Endothelial cell of umbilical vein (primary cell): ENCODE results near the gene REEP3. TPM values are rescaled to one million over a fixed set of nuclear protein-coding genes. Genes with fewer than 3 reads are reported as not detected.

Source experiments
- BruUV-seq: library from RNA; stranded (reverse); fragments of 400-500 nt; replicated peaks from 2 replicates; lab custom pipeline; 2021; lab: Mats Ljungman, UMichigan
- CTCF ChIA-PET: fragments of 300-600, 350-600 bp; sonication (Branson Sonifier 250); formaldehyde crosslinking; loops from one replicate; lab custom pipeline; 2021; ENCODE audit warnings: antibody characterized with exemption, inconsistent platforms; lab: Charles Lee
- POLR2A ChIA-PET: fragments of 300-600, 350-600 bp; sonication (Branson Sonifier 250); formaldehyde crosslinking; loops from one replicate; lab custom pipeline; 2021; ENCODE audit warnings: antibody characterized with exemption, inconsistent platforms; lab: Charles Lee
- DNase-seq: peaks from one replicate; pipeline ENCODE4 v3.0.0-alpha.2; 2011; ENCODE audit warnings: low read depth, low spot score
- FAIRE-seq: peaks from 2 replicates; lab custom pipeline; 2011; peaks lifted over from hg19 to GRCh38; lab: Jason Lieb, UNC
- H2AFZ ChIP-seq: 2 replicates; pipeline ENCODE4 v1.6.0; 2012; ENCODE audit warnings: low read depth, low read length, control low read depth, inconsistent platforms
- H3K27ac ChIP-seq: 2 replicates; pipeline ENCODE4 v1.5.1; 2011; ENCODE audit warnings: low read depth, mild to moderate bottlenecking, control low read depth, low read length, moderate library complexity; ENCODE audit not compliant: insufficient read depth
- H3K27me3 ChIP-seq, 2 experiments: 2 replicates each; pipeline versions ENCODE4 v1.6.0 to v1.6.1; 2011; ENCODE audit warnings: low read length in 2 of 2, mixed read lengths in 1 of 2; ENCODE audit not compliant: control insufficient read depth in 2 of 2, insufficient read depth in 2 of 2
- H3K36me3 ChIP-seq, 2 experiments: 2 replicates in 1 of 2; 3 replicates in 1 of 2; pipeline ENCODE4 v1.5.1; 2011; ENCODE audit warnings: low read length in 2 of 2, mild to moderate bottlenecking in 1 of 2, moderate library complexity in 1 of 2; ENCODE audit not compliant: control insufficient read depth in 2 of 2, insufficient read depth in 2 of 2; ENCODE audit errors: extremely low read depth in 1 of 2
- H3K4me1 ChIP-seq: 3 replicates; pipeline ENCODE4 v1.5.1; 2011; ENCODE audit warnings: mild to moderate bottlenecking, low read length; ENCODE audit not compliant: control insufficient read depth, insufficient read depth; ENCODE audit errors: extremely low read depth
- H3K4me2 ChIP-seq: 2 replicates; pipeline ENCODE4 v1.6.1; 2011; ENCODE audit warnings: low read length, control low read depth, mixed read lengths; ENCODE audit not compliant: insufficient read depth
- H3K4me3 ChIP-seq, 3 experiments: fragments of 200-600 bp in 1 of 3; sonication (generic), shearing (Covaris generic) in 1 of 3; replicated peaks in 1 of 3; 2 replicates each; pipeline ENCODE4 v1.5.1; 2011 to 2016; ENCODE audit warnings: control low read depth in 3 of 3, low read length in 3 of 3, mild to moderate bottlenecking in 2 of 3, inconsistent platforms in 1 of 3, low read depth in 1 of 3, moderate library complexity in 1 of 3; ENCODE audit not compliant: insufficient read depth in 1 of 3
- H3K79me2 ChIP-seq: 2 replicates; pipeline ENCODE4 v1.6.0; 2012; ENCODE audit warnings: low read length, inconsistent platforms; ENCODE audit not compliant: control insufficient read depth, insufficient read depth
- H3K9ac ChIP-seq: replicated peaks from 2 replicates; pipeline ENCODE3; 2011; ENCODE audit warnings: low read length, control low read depth; ENCODE audit not compliant: insufficient read depth; ENCODE audit errors: extremely low read depth
- H3K9me1 ChIP-seq: replicated peaks from 3 replicates; pipeline ENCODE4 v1.6.0; 2011; ENCODE audit warnings: mild to moderate bottlenecking, low read length; ENCODE audit not compliant: control insufficient read depth, insufficient read depth; ENCODE audit errors: extremely low read depth
- H3K9me3 ChIP-seq: replicated peaks from 2 replicates; pipeline ENCODE4 v1.5.1; 2012; ENCODE audit warnings: low read length, inconsistent platforms; ENCODE audit not compliant: control insufficient read depth, insufficient read depth
- H4K20me1 ChIP-seq: replicated peaks from 2 replicates; pipeline ENCODE3; 2011; ENCODE audit warnings: mild to moderate bottlenecking, low read length; ENCODE audit not compliant: control insufficient read depth, insufficient read depth; ENCODE audit errors: extremely low read depth
- CTCF ChIP-seq, 2 donors: IDR thresholded peaks; 1 replicate in 1 of 2; 2 replicates in 1 of 2; pipeline ENCODE4 v1.5.1; 2011; ENCODE audit warnings: low read length in 2 of 2, mild to moderate bottlenecking in 2 of 2, moderate library complexity in 2 of 2, control low read depth in 1 of 2, inconsistent platforms in 1 of 2, low read depth in 1 of 2; ENCODE audit not compliant: insufficient read depth in 1 of 2; ENCODE audit errors: extremely low read depth in 1 of 2
- EZH2 ChIP-seq: IDR thresholded peaks from 2 replicates; pipeline ENCODE4 v1.6.1; 2012; ENCODE audit warnings: borderline replicate concordance, low read depth, mild to moderate bottlenecking, moderate library complexity, low read length, inconsistent platforms; ENCODE audit not compliant: severe bottlenecking
- FOS ChIP-seq: IDR thresholded peaks from 2 replicates; pipeline ENCODE4 v1.6.1; 2011; ENCODE audit warnings: mild to moderate bottlenecking, low read length, moderate library complexity, borderline replicate concordance; ENCODE audit not compliant: insufficient read depth
- GATA2 ChIP-seq: IDR thresholded peaks from 2 replicates; pipeline ENCODE4 v1.7.0; 2011; ENCODE audit warnings: low read depth, mild to moderate bottlenecking, moderate library complexity, mixed read lengths, low read length; ENCODE audit not compliant: insufficient read length, insufficient read depth
- JUN ChIP-seq: IDR thresholded peaks from 2 replicates; pipeline ENCODE4 v1.6.1; 2011; ENCODE audit warnings: borderline replicate concordance, low read depth; ENCODE audit not compliant: insufficient read length, insufficient read depth
- MAX ChIP-seq: IDR thresholded peaks from 2 replicates; pipeline ENCODE4 v1.6.1; 2011; ENCODE audit not compliant: insufficient read depth, insufficient read length
- MYC ChIP-seq: IDR thresholded peaks from one replicate; pipeline ENCODE4 v1.6.1; 2011; ENCODE audit warnings: mild to moderate bottlenecking, low read depth, low read length
- POLR2A ChIP-seq: IDR thresholded peaks from 2 replicates; pipeline ENCODE4 v1.6.1; 2012; ENCODE audit warnings: low read depth, mild to moderate bottlenecking, control low read depth, low read length
- POLR2AphosphoS5 ChIP-seq: IDR thresholded peaks from 2 replicates; pipeline ENCODE4 v1.6.1; 2012; ENCODE audit warnings: low read depth, mild to moderate bottlenecking, control low read depth, low read length, moderate library complexity; ENCODE audit not compliant: insufficient read depth
- dilution Hi-C: fragments of 300-500 bp; cut with MboI; formaldehyde crosslinking; loops from one replicate; pipeline ENCODE4 v1.15.0; 2019; ENCODE audit warnings: low sequenced_read_pairs; ENCODE audit not compliant: extremely low pct_ligation_motif_present
- intact Hi-C: fragments of 100-400 bp; cut with micrococcal nuclease; formaldehyde crosslinking; loops from one replicate; pipeline ENCODE4 v1.10.0; 2022
- polyA plus RNA-seq, 4 experiments: library from polyadenylated mRNA; depleted of rRNA in 3 of 4; stranded (reverse) in 3 of 4; unstranded in 1 of 4; fragments of >200 nt; gene quantifications; 2 replicates each; pipeline versions ENCODE4 v1.2.1 to v1.2.3, GENCODE V29; 2011 to 2012; ENCODE audit warnings: missing spikeins in 1 of 4
- total RNA-seq: library from RNA; stranded (reverse); gene quantifications from 2 replicates; pipeline ENCODE4 v1.2.3, GENCODE V29; 2021

REEP3 gene
- total and polyA plus RNA-seq, 2 donors (not counting 3 experiments of a cell fraction or from before 2014, with no cell fraction given) = 12.3 to 48.3 TPM

GRCh38 chr10:63516207-63516606, 5.0 kb upstream of the REEP3 start:
- DNase-seq = no peak
- no peaks in the 10 kb centered on the region for H3K9me3 ChIP-seq
- no peak overlapping the region for H3K27ac ChIP-seq
- H4K20me1 ChIP-seq = peaks cover 2% of the 10 kb centered on the region
- no peak overlapping the region for H3K9ac ChIP-seq
- peak overlapping the region; percentile 24 for H3K4me2 ChIP-seq
- no TSS peak for BruUV-seq
- FAIRE-seq = no peak
- no peak overlapping the region for H3K4me3 ChIP-seq
- no peaks in the 10 kb centered on the region for H3K27me3 ChIP-seq
- no peak overlapping the region for H2AFZ ChIP-seq
- CTCF ChIA-PET = interaction anchor here (1.0 to 1.8 kb wide), 4 partner anchors 114 to 359 kb away, joined by 3 to 4 read pairs (median 3); no protein-coding TSS in a partner anchor
- TF ChIP-seq POLR2AphosphoS5 = no peak
- TF ChIP-seq GATA2 = no peak
- no peak for TF ChIP-seq JUN
- no peak for TF ChIP-seq FOS
- no peak for TF ChIP-seq EZH2
- TF ChIP-seq POLR2A = no peak
- TF ChIP-seq CTCF (IDR thresholded peaks at IDR 0.05; ENCODE audit: extremely low read depth in 1 of 2, insufficient read depth in 1 of 2, low read depth in 1 of 2, low read length in 2 of 2) = no peak
- no peak for TF ChIP-seq MAX
- TF ChIP-seq MYC = no peak
- dilution Hi-C loops = no loop called here
- intact Hi-C loops = no loop called here
- H3K9me1 ChIP-seq = no peaks in the 10 kb centered on the region
- H3K4me1 ChIP-seq = peaks cover 16% of the 10 kb centered on the region
- peaks cover 91% of the 10 kb centered on the region for H3K79me2 ChIP-seq
- POLR2A ChIA-PET = no interaction called here
- no peaks in the 10 kb centered on the region for H3K36me3 ChIP-seq
